ENCODE data around the gene UBE2I.

The UBE2I gene

GRCh38 chr16:1347962-1348361 is 38.5 kb downstream of the UBE2I start:
- Histone ChIP-seq H3K4me3 (ENCODE audit: low read length, poor library complexity, severe bottlenecking) (no peak overlapping the region), H3K27me3 (ENCODE audit: insufficient read depth, low read length, poor library complexity, severe bottlenecking) (no peaks in the 10 kb centered on the region), H3K4me2 (ENCODE audit: low read depth, low read length, poor library complexity, severe bottlenecking) (no peak overlapping the region), H3K9ac (ENCODE audit: low read depth, low read length, poor library complexity, severe bottlenecking) (no peak overlapping the region), H3F3A (ENCODE audit: low read depth) (no peaks in the 10 kb centered on the region), H3K4me1 (ENCODE audit: insufficient read depth, low read length, poor library complexity, severe bottlenecking) (no peaks in the 10 kb centered on the region), H3K9me3 (ENCODE audit: insufficient read depth, low read depth, low read length) (no peaks in the 10 kb centered on the region), H3K36me3 (ENCODE audit: insufficient read depth, low read length) (no peaks in the 10 kb centered on the region), H3K79me2 (ENCODE audit: insufficient read depth, low read length) (peaks cover 11% of the 10 kb centered on the region; the same call in 1 of the 2 replicates), H4K20me1 (ENCODE audit: insufficient read depth, low read length, poor library complexity, severe bottlenecking) (no peaks in the 10 kb centered on the region), H3K9me2 (replicated peaks; ENCODE audit: low read depth, low read length) (no peaks in the 10 kb centered on the region), H2AFZ (ENCODE audit: low read length) (no peak overlapping the region)
- TF ChIP-seq EZH2phosphoT487 (IDR thresholded peaks at IDR 0.05; ENCODE audit: borderline replicate concordance) (no peak), CTCF (conservative IDR thresholded peaks at IDR 0.05; ENCODE audit: low read length) (no peak)

DNA sequence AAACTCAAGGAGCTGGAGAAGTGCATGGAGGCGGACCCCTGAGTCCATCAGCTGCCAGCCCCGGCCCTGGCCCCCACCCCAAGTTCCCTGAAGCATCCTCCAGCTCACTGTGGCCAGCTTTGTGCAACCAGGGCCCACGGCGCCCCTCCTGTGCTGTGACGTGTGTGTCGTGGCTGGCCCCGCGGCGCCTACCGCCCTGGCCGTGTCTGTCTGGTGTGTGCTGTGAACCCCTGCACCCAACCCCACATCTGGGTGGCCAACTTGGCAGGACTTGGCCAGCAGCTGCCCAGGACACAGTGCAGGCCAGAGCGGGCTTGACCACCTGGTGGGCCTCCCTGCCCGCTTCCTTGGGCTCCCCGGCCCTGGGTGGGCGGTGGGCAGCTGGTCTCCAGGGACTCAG is 39.0 kb downstream of the UBE2I start:
- Histone ChIP-seq H3K9me3 (ENCODE audit: insufficient read depth, low read depth, low read length) (no peaks in the 10 kb centered on the region), H3K4me3 (ENCODE audit: low read length, poor library complexity, severe bottlenecking) (no peak overlapping the region), H2AFZ (ENCODE audit: low read length) (no peak overlapping the region), H3K4me2 (ENCODE audit: low read depth, low read length, poor library complexity, severe bottlenecking) (no peak overlapping the region), H3K36me3 (ENCODE audit: insufficient read depth, low read length) (no peaks in the 10 kb centered on the region), H3K9ac (ENCODE audit: low read depth, low read length, poor library complexity, severe bottlenecking) (no peak overlapping the region), H3F3A (ENCODE audit: low read depth) (no peaks in the 10 kb centered on the region), H3K9me2 (replicated peaks; ENCODE audit: low read depth, low read length) (no peaks in the 10 kb centered on the region), H3K4me1 (ENCODE audit: insufficient read depth, low read length, poor library complexity, severe bottlenecking) (no peaks in the 10 kb centered on the region), H3K27me3 (ENCODE audit: insufficient read depth, low read length, poor library complexity, severe bottlenecking) (no peaks in the 10 kb centered on the region), H3K79me2 (ENCODE audit: insufficient read depth, low read length) (peaks cover 11% of the 10 kb centered on the region; the same call in 1 of the 2 replicates), H4K20me1 (ENCODE audit: insufficient read depth, low read length, poor library complexity, severe bottlenecking) (no peaks in the 10 kb centered on the region)
- no peak for TF ChIP-seq EZH2phosphoT487 (IDR thresholded peaks at IDR 0.05; ENCODE audit: borderline replicate concordance)
- no peak for TF ChIP-seq CTCF (conservative IDR thresholded peaks at IDR 0.05; ENCODE audit: low read length)

- H3K36me3 ChIP-seq (ENCODE audit: insufficient read depth, low read length), result no peaks in the 10 kb centered on the region
- H3K79me2 ChIP-seq (ENCODE audit: insufficient read depth, low read length), result peaks cover 11% of the 10 kb centered on the region; the same call in 1 of the 2 replicates
- no peaks in the 10 kb centered on the region for H4K20me1 ChIP-seq (ENCODE audit: insufficient read depth, low read length, poor library complexity, severe bottlenecking)
- H3K9me2 ChIP-seq (replicated peaks; ENCODE audit: low read depth, low read length), result no peaks in the 10 kb centered on the region
- no peak overlapping the region for H3K4me2 ChIP-seq (ENCODE audit: low read depth, low read length, poor library complexity, severe bottlenecking)
- H3K27me3 ChIP-seq (ENCODE audit: insufficient read depth, low read length, poor library complexity, severe bottlenecking), result no peaks in the 10 kb centered on the region
- H2AFZ ChIP-seq (ENCODE audit: low read length), result no peak overlapping the region
- H3K9ac ChIP-seq (ENCODE audit: low read depth, low read length, poor library complexity, severe bottlenecking), result no peak overlapping the region
- TF ChIP-seq EZH2phosphoT487 (IDR thresholded peaks at IDR 0.05; ENCODE audit: borderline replicate concordance) (no peak), CTCF (conservative IDR thresholded peaks at IDR 0.05; ENCODE audit: low read length) (no peak)
- H3F3A ChIP-seq (ENCODE audit: low read depth), result no peaks in the 10 kb centered on the region
- H3K4me1 ChIP-seq (ENCODE audit: insufficient read depth, low read length, poor library complexity, severe bottlenecking), result no peaks in the 10 kb centered on the region
- H3K4me3 ChIP-seq (ENCODE audit: low read length, poor library complexity, severe bottlenecking), result no peak overlapping the region
- H3K9me3 ChIP-seq (ENCODE audit: insufficient read depth, low read depth, low read length), result no peaks in the 10 kb centered on the region
Measured at GRCh38 chr16:1348926-1349325, 39.5 kb downstream of the UBE2I start.
